Kidney tubule cell (primary cell): Measurements from ENCODE around the gene LEMD2.
A peak's percentile ranks its signal among the peaks of the same experiment; 100 is the strongest.

Source experiments
- DNase-seq: peaks from one replicate; pipeline ENCODE4 v3.0.0-alpha.2; 2018; ENCODE audit warnings: low spot score

LEMD2 gene

GRCh38 chr6:33774774-33775173 is 14.2 kb downstream of the LEMD2 start:
- no peak for DNase-seq

- no peak for DNase-seq
These were observed 15.9 kb downstream of the LEMD2 start for GRCh38 chr6:33772902-33773472.

- no peak for DNase-seq
These were observed 16.7 kb downstream of the LEMD2 start for GRCh38 chr6:33772082-33772830.

- DNase-seq = peak; percentile 96
These were observed 17.5 kb downstream of the LEMD2 start for GRCh38 chr6:33771146-33772081.

GRCh38 chr6:33770833-33771145 is 18.1 kb downstream of the LEMD2 start:
- no peak for DNase-seq

GRCh38 chr6:33770124-33770832 is 18.7 kb downstream of the LEMD2 start:
- DNase-seq = no peak

GRCh38 chr6:33769248-33769821 is 19.6 kb downstream of the LEMD2 start:
- no peak for DNase-seq

GRCh38 chr6:33768644-33769120 is 20.2 kb downstream of the LEMD2 start:
- DNase-seq = peak; percentile 76

- no peak for DNase-seq
These were observed 21.7 kb downstream of the LEMD2 start for GRCh38 chr6:33766921-33767907.

DNA sequence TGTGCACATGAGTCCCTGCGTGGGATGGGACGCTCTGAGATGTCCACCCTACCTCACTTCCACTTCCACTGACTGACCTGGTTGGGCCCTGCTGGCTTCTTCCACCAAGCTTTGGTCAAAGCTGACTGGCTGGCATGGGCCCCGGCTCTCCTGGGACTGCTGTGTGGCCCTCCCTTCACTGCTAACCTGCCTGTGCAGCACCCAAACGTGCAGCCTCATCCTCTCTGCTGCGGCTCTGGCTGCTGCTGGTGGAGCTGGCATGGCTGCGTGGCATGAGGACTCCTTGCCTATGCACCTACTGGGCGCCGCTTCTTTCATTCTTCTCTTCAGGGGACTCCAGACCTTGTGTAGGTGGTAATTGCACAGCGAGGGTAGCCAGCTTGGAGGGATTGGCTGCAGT is 23.6 kb downstream of the LEMD2 start:
- DNase-seq = no peak

- no peak for DNase-seq
These were observed 24.9 kb downstream of the LEMD2 start for GRCh38 chr6:33764036-33764435.

GRCh38 chr6:33763483-33763882 is 25.4 kb downstream of the LEMD2 start:
- no peak for DNase-seq

DNA sequence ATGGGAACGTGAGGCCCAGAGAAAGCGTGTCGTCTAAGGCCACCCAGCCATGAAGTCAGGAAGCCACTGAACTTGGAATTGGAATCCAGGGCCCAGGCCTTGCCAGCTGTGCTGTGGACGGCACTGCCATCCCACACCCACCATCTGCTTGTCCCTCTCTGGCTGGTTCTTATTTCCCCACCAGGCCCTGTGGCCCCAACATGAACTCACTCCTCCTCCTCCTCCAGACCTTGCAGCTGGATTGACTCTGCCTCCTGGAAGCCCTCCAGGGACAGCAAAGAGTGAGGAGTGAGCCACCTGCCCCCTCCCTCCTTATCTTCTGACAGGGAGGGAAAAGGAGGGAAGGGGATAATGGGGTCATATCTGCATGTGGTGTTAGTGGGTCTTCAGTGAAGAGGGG is 26.2 kb downstream of the LEMD2 start:
- DNase-seq = no peak

DNA sequence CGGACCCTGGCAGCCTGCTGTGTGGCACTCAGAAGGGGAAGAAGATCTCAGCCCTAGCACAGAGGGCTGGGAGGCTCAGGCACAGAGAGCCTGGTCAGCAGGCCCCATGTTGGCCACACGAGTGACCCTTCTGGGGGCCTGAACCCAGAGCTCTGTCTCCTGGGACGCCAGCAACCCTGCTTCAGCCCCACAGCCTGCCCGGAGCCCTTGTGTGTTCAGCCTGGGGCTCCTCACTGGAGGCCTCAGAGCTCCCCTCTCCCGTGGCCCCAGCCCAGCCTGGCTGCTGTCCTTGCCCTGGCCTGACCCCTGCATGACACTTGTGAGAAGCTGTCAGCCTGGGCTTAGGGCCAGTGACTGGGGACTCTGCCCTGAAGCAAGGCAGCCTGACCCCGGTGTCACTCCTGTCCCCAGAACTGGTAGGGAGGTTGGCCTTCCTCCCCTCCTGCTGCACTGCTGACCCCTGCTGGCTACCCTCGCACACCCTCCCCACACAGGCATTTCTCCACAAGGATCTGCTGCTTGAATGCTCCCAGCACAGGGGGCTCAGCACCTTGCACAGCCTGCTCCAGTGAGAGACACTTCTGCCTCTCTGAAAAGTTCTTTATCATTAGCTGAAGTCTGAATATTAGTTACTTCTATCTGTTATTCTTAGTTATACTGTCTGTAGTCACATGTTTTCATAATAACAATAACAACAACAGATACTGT is 26.9 kb downstream of the LEMD2 start:
- DNase-seq = peak; percentile 59

DNA sequence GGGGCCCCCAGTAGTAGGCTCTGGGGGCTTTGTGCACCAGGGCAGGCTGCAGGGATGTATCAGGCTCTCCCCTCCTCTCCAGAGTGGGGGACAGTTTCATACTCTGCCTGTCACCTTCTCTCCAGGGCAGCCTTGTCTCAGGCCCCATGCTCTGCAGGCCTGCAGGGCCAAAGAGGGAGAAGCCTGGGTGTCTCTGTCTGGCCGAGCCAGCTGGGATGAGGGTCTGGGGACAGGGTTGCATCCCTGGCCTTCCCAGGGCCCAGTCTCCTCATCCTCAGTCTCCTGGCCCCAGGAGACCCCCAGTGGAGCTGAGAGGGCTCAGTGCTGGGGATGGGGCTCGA is 27.4 kb downstream of the LEMD2 start:
- no peak for DNase-seq

GRCh38 chr6:33759887-33760629 is 28.9 kb downstream of the LEMD2 start:
- no peak for DNase-seq

GRCh38 chr6:33758815-33759216 is 30.1 kb downstream of the LEMD2 start:
- DNase-seq = no peak

DNA sequence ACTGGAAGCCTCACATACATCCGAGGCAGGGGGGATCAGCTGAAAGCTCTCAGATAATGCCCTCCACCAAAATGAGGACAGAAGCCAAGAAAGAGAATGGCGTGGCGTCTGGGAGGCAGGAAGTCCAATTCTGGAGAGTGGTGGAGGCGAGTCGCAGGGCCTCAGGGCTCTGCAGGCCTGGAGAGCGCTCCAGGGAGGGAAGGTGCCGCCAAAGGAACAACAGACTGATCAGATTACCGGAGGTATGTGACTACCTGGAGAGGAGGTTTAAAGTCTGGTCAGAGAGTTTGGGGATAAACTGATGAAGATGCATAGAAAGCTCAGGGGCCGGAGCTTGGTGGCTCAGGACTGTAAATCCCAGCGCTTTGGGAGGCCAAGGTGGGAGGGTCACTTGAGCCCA is 31.0 kb downstream of the LEMD2 start:
- no peak for DNase-seq

GRCh38 chr6:33757113-33757512 is 31.8 kb downstream of the LEMD2 start:
- DNase-seq = no peak
